ENCODE data around the gene OXA1L. TPM values are rescaled to one million over a fixed set of nuclear protein-coding genes. Genes with fewer than 3 reads are reported as not detected.
"Not testable (repeated sequence)": the region's sequence is repeated elsewhere in the genome, so short reads cannot be mapped to it uniquely, and the experiment has no call there.

Gene OXA1L
- total RNA-seq, 1 donor from 2014 or later = 81.2 TPM

- H3K9me3 Mint-ChIP-seq (ENCODE audit: unreplicated experiment) = no peaks in the 10 kb centered on the region
- H3K9ac ChIP-seq (ENCODE audit: low read length) = no peak overlapping the region
- H4K20me1 ChIP-seq (ENCODE audit: insufficient read depth, low read length) = no peaks in the 10 kb centered on the region
- H3K4me3 ChIP-seq (ENCODE audit: insufficient read depth, low read depth, low read length) = no peak overlapping the region
- H2AFZ ChIP-seq (ENCODE audit: low read depth, low read length) = no peak overlapping the region
- H3K4me2 ChIP-seq (ENCODE audit: low read length) = no peak overlapping the region
- H3K27ac Mint-ChIP-seq (ENCODE audit: unreplicated experiment) = no peak overlapping the region
- FAIRE-seq (no peak), DNase-seq (ENCODE audit: low read depth) (no peak)
- H3K36me3 Mint-ChIP-seq (ENCODE audit: low read depth, unreplicated experiment) = peaks cover 2% of the 10 kb centered on the region
- H3K27ac ChIP-seq (ENCODE audit: low read depth, low read length) = no peak overlapping the region
- H3K27me3 Mint-ChIP-seq (ENCODE audit: low read depth, unreplicated experiment) = no peaks in the 10 kb centered on the region
- TF ChIP-seq, protein P1, sequence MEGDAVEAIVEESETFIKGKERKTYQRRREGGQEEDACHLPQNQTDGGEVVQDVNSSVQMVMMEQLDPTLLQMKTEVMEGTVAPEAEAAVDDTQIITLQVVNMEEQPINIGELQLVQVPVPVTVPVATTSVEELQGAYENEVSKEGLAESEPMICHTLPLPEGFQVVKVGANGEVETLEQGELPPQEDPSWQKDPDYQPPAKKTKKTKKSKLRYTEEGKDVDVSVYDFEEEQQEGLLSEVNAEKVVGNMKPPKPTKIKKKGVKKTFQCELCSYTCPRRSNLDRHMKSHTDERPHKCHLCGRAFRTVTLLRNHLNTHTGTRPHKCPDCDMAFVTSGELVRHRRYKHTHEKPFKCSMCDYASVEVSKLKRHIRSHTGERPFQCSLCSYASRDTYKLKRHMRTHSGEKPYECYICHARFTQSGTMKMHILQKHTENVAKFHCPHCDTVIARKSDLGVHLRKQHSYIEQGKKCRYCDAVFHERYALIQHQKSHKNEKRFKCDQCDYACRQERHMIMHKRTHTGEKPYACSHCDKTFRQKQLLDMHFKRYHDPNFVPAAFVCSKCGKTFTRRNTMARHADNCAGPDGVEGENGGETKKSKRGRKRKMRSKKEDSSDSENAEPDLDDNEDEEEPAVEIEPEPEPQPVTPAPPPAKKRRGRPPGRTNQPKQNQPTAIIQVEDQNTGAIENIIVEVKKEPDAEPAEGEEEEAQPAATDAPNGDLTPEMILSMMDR (IDR thresholded peaks at IDR 0.05; ENCODE audit: insufficient read depth, low read depth, low read length) = no peak
- no peak for TF ChIP-seq EZH2 (IDR thresholded peaks at IDR 0.05; ENCODE audit: insufficient read depth, low read length)
- H3K4me1 Mint-ChIP-seq (ENCODE audit: low read depth, unreplicated experiment) = peaks cover 27% of the 10 kb centered on the region
- no peak overlapping the region for H3K4me3 Mint-ChIP-seq (ENCODE audit: unreplicated experiment)
- no peaks in the 10 kb centered on the region for H3K9me3 ChIP-seq (ENCODE audit: insufficient read depth, low read depth, low read length)
- H3K36me3 ChIP-seq (ENCODE audit: insufficient read depth, low read length) = no peaks in the 10 kb centered on the region
- peaks cover under 1% of the 10 kb centered on the region for H3K4me1 ChIP-seq (ENCODE audit: insufficient read depth, low read length)
- H3K27me3 ChIP-seq (ENCODE audit: insufficient read depth, low read length) = no peaks in the 10 kb centered on the region
- no peaks in the 10 kb centered on the region for H3K79me2 ChIP-seq (ENCODE audit: insufficient read depth, low read length)
Observed at GRCh38 chr14:22786685-22787084, 20.2 kb downstream of the OXA1L start.

DNA sequence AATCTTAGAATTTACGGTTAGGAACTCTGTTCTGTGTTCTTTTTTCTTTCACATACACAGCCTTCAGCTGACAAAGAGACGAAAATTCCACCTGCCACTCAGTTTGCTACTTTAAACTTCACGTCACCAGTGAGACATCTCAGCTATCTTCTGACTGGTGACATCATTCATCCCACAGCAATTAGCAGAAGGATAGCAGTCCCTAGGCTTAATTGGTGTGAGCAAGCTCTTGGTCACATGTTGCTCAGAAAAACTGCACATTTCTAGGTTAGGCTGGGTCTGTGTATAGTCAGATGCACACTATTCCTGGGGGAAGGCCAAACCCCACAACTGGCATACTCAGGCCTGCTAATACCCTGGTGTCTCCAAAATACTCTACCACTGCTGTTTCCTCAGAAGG, 24.8 kb downstream of the OXA1L start:
- H3K27ac ChIP-seq (ENCODE audit: low read depth, low read length) = no peak overlapping the region
- no peak overlapping the region for H3K9ac ChIP-seq (ENCODE audit: low read length)

DNA sequence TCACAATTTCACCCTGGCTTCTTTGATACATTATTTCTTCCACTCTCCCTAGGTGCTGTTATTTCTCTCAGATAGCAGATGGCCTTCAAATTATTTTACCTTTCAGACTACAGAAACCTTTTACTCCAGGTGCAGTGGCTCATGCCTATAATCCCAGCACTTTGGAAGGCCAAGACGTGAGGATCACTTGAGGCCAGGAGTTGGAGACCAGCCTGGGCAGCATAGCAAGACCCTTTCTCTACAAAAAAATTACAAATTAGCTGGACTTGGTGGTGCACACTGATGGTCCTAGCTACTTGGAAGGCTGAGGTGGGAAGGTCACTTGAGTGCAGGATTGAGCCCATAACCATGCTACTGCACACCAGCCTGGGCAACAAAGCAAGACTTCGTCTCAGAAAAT, 25.7 kb downstream of the OXA1L start:
- Histone ChIP-seq H4K20me1 (ENCODE audit: insufficient read depth, low read length) (no peaks in the 10 kb centered on the region), H3K4me2 (ENCODE audit: low read length) (no peak overlapping the region), H3K27me3 (ENCODE audit: insufficient read depth, low read length) (peaks cover 13% of the 10 kb centered on the region), H3K79me2 (ENCODE audit: insufficient read depth, low read length) (no peaks in the 10 kb centered on the region), H3K4me1 (ENCODE audit: insufficient read depth, low read length) (no peaks in the 10 kb centered on the region), H3K36me3 (ENCODE audit: insufficient read depth, low read length) (no peaks in the 10 kb centered on the region), H3K9me3 (ENCODE audit: insufficient read depth, low read depth, low read length) (no peaks in the 10 kb centered on the region), H3K4me3 (ENCODE audit: insufficient read depth, low read depth, low read length) (no peak overlapping the region), H3K9ac (ENCODE audit: low read length) (no peak overlapping the region), H3K27ac (ENCODE audit: low read depth, low read length) (no peak overlapping the region), H2AFZ (ENCODE audit: low read depth, low read length) (no peak overlapping the region)
- DNase-seq (ENCODE audit: low read depth) = no peak
- H3K27ac Mint-ChIP-seq (ENCODE audit: unreplicated experiment) = peak overlapping the region; percentile 47
- peaks cover 9% of the 10 kb centered on the region for H3K36me3 Mint-ChIP-seq (ENCODE audit: low read depth, unreplicated experiment)
- TF ChIP-seq, protein P1 (IDR thresholded peaks at IDR 0.05; ENCODE audit: insufficient read depth, low read depth, low read length) = no peak
- TF ChIP-seq EZH2 (IDR thresholded peaks at IDR 0.05; ENCODE audit: insufficient read depth, low read length) = no peak
- peaks cover 27% of the 10 kb centered on the region for H3K4me1 Mint-ChIP-seq (ENCODE audit: low read depth, unreplicated experiment)
- no peak overlapping the region for H3K4me3 Mint-ChIP-seq (ENCODE audit: unreplicated experiment)
- no peaks in the 10 kb centered on the region for H3K27me3 Mint-ChIP-seq (ENCODE audit: low read depth, unreplicated experiment)
- H3K9me3 Mint-ChIP-seq (ENCODE audit: unreplicated experiment) = peaks cover 2% of the 10 kb centered on the region
- FAIRE-seq = no peak

More for the DNA sequence above, 24.8 kb downstream of the OXA1L start:
- Histone ChIP-seq H3K4me2 (ENCODE audit: low read length) (no peak overlapping the region), H3K27me3 (ENCODE audit: insufficient read depth, low read length) (peaks cover 5% of the 10 kb centered on the region), H2AFZ (ENCODE audit: low read depth, low read length) (no peak overlapping the region), H3K9me3 (ENCODE audit: insufficient read depth, low read depth, low read length) (no peaks in the 10 kb centered on the region), H3K4me3 (ENCODE audit: insufficient read depth, low read depth, low read length) (no peak overlapping the region), H4K20me1 (ENCODE audit: insufficient read depth, low read length) (no peaks in the 10 kb centered on the region), H3K79me2 (ENCODE audit: insufficient read depth, low read length) (no peaks in the 10 kb centered on the region), H3K4me1 (ENCODE audit: insufficient read depth, low read length) (no peaks in the 10 kb centered on the region), H3K36me3 (ENCODE audit: insufficient read depth, low read length) (no peaks in the 10 kb centered on the region)
- peak overlapping the region; percentile 85 for H3K27ac Mint-ChIP-seq (ENCODE audit: unreplicated experiment)
- FAIRE-seq (no peak), DNase-seq (ENCODE audit: low read depth) (peak; percentile 80)
- peaks cover 2% of the 10 kb centered on the region for H3K9me3 Mint-ChIP-seq (ENCODE audit: unreplicated experiment)
- no peaks in the 10 kb centered on the region for H3K27me3 Mint-ChIP-seq (ENCODE audit: low read depth, unreplicated experiment)
- TF ChIP-seq, protein P1 (IDR thresholded peaks at IDR 0.05; ENCODE audit: insufficient read depth, low read depth, low read length) = no peak
- no peak for TF ChIP-seq EZH2 (IDR thresholded peaks at IDR 0.05; ENCODE audit: insufficient read depth, low read length)
- H3K36me3 Mint-ChIP-seq (ENCODE audit: low read depth, unreplicated experiment) = peaks cover 7% of the 10 kb centered on the region
- peaks cover 27% of the 10 kb centered on the region for H3K4me1 Mint-ChIP-seq (ENCODE audit: low read depth, unreplicated experiment)
- H3K4me3 Mint-ChIP-seq (ENCODE audit: unreplicated experiment) = peak overlapping the region; percentile 37

DNA sequence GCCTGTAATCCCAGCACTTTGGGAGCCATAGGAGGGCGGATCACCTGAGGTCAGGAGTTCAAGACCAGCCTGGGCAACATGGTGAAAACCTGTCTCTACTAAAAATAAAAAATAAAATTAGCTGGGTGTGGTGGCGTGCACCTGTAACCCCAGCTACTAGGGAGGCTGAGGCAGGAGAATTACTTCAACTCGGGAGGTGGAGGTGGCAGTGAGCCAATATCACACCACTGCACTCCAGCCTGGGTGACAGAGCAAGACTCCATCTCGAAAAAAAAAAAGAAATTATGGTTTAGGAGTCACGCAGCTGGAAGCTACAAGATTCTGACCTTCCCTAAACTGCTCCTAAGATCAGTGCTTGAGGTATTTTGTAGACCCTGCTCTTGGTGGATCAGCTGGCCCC, 27.1 kb downstream of the OXA1L start:
- not testable (repeated sequence) for H2AFZ ChIP-seq (ENCODE audit: low read depth, low read length); H3K27me3 Mint-ChIP-seq (ENCODE audit: low read depth, unreplicated experiment); H3K27ac Mint-ChIP-seq (ENCODE audit: unreplicated experiment); H3K36me3 ChIP-seq (ENCODE audit: insufficient read depth, low read length); H3K9ac ChIP-seq (ENCODE audit: low read length); H3K4me2 ChIP-seq (ENCODE audit: low read length); H3K9me3 ChIP-seq (ENCODE audit: insufficient read depth, low read depth, low read length); H3K79me2 ChIP-seq (ENCODE audit: insufficient read depth, low read length); H3K4me1 ChIP-seq (ENCODE audit: insufficient read depth, low read length); H3K27ac ChIP-seq (ENCODE audit: low read depth, low read length); H3K4me3 Mint-ChIP-seq (ENCODE audit: unreplicated experiment); H3K9me3 Mint-ChIP-seq (ENCODE audit: unreplicated experiment); H4K20me1 ChIP-seq (ENCODE audit: insufficient read depth, low read length); FAIRE-seq; DNase-seq (ENCODE audit: low read depth); H3K4me3 ChIP-seq (ENCODE audit: insufficient read depth, low read depth, low read length)
- peaks cover 11% of the 10 kb centered on the region for H3K36me3 Mint-ChIP-seq (ENCODE audit: low read depth, unreplicated experiment)
- H3K27me3 ChIP-seq (ENCODE audit: insufficient read depth, low read length) = peaks cover 23% of the 10 kb centered on the region
- peaks cover 27% of the 10 kb centered on the region for H3K4me1 Mint-ChIP-seq (ENCODE audit: low read depth, unreplicated experiment)
